Mononuclear cell (primary cell): Measurements from ENCODE around the gene NDFIP2. TPM values are rescaled to one million over a fixed set of nuclear protein-coding genes. Genes with fewer than 3 reads are reported as not detected.

Source experiments
- H3K27me3 ChIP-seq: 2 replicates; pipeline ENCODE4 v1.6.0; 2011; ENCODE audit warnings: low read length, control low read depth; ENCODE audit not compliant: insufficient read depth
- H3K4me1 ChIP-seq: 2 replicates; pipeline ENCODE4 v1.5.1; 2011; ENCODE audit warnings: mild to moderate bottlenecking, low read length, control low read depth; ENCODE audit not compliant: insufficient read depth
- H3K4me3 ChIP-seq: 2 replicates; pipeline ENCODE4 v1.5.1; 2011; ENCODE audit warnings: mild to moderate bottlenecking, low read length, moderate library complexity
- H3K9me3 ChIP-seq: 2 replicates; pipeline ENCODE4 v1.5.1; 2011; ENCODE audit warnings: low read depth, mild to moderate bottlenecking, control low read depth, low read length
- total RNA-seq: library from RNA; depleted of rRNA; stranded (reverse); fragments of >200 nt; gene quantifications from one replicate; pipeline ENCODE4 v1.2.3, GENCODE V29; 2012

The NDFIP2 gene, protein sequence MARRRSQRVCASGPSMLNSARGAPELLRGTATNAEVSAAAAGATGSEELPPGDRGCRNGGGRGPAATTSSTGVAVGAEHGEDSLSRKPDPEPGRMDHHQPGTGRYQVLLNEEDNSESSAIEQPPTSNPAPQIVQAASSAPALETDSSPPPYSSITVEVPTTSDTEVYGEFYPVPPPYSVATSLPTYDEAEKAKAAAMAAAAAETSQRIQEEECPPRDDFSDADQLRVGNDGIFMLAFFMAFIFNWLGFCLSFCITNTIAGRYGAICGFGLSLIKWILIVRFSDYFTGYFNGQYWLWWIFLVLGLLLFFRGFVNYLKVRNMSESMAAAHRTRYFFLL
- 1.2 TPM for total RNA-seq

GRCh38 chr13:79480954-79481684, at the start of gene NDFIP2:
Gene NDFIP2, plus strand, starts transcription at chr13:79481155. Its CDS starts 49 bp downstream, at chr13:79481204.
- peaks cover 15% of the 10 kb centered on the region for H3K4me1 ChIP-seq
- peaks cover 68% of the 10 kb centered on the region for H3K27me3 ChIP-seq
- H3K4me3 ChIP-seq: peak within 1 kb of the TSS; percentile 48
- H3K9me3 ChIP-seq: no peaks in the 10 kb centered on the region

- Histone ChIP-seq H3K4me1 (no peaks in the 10 kb centered on the region), H3K27me3 (no peaks in the 10 kb centered on the region), H3K9me3 (no peaks in the 10 kb centered on the region), H3K4me3 (no peak overlapping the region)
These were observed 48.9 kb upstream of the NDFIP2 start for GRCh38 chr13:79432086-79432485.

GRCh38 chr13:79432992-79433391, 48.0 kb upstream of the NDFIP2 start:
- no peak overlapping the region for H3K4me3 ChIP-seq
- H3K4me1 ChIP-seq: no peaks in the 10 kb centered on the region
- no peaks in the 10 kb centered on the region for H3K9me3 ChIP-seq
- no peaks in the 10 kb centered on the region for H3K27me3 ChIP-seq

GRCh38 chr13:79434556-79434955, 46.4 kb upstream of the NDFIP2 start:
- H3K4me3 ChIP-seq: no peak overlapping the region
- H3K9me3 ChIP-seq: no peaks in the 10 kb centered on the region
- H3K4me1 ChIP-seq: no peaks in the 10 kb centered on the region
- H3K27me3 ChIP-seq: no peaks in the 10 kb centered on the region

DNA sequence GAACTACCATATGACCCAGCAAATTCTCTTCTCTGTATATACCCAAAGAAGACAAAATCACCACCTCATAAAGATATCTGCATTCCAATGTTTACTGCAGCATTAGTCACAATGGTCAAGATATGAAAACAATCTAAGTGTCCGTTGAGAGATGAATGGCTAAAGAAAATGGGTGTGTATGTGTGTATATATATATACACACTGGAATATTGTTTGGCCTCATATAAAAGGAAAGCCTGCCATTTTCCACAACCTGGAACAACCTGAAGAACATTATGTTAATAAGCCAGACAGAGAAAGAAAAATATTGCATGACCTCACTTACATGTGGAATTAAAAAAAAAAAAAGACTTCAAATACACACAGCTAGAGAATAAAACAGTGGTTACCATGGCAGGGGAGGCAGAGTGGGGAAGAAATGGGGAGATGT, 45.4 kb upstream of the NDFIP2 start:
- H3K9me3 ChIP-seq: no peaks in the 10 kb centered on the region
- H3K4me1 ChIP-seq: no peaks in the 10 kb centered on the region
- H3K27me3 ChIP-seq: no peaks in the 10 kb centered on the region
- H3K4me3 ChIP-seq: no peak overlapping the region

DNA sequence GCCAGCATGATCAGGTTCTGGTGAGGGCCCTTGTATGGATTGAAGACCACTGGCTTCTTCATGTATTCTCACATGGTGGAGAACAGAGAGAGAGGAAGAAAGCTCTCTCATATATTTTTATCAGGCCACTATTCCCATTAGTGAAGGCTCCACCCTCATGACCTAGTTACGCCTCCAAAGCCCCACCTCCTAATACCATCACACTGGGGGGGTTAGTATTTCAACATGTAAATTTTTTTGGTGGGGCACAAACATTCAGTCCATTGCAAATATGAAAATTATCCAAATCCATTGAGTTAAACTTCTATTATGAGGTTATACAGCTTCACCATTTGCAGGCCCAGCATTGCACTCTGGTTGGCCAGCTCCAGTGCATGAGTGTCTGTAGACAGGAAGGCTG, 41.7 kb upstream of the NDFIP2 start:
- Histone ChIP-seq H3K4me3 (no peak overlapping the region), H3K4me1 (no peaks in the 10 kb centered on the region), H3K9me3 (no peaks in the 10 kb centered on the region), H3K27me3 (no peaks in the 10 kb centered on the region)

- H3K4me3 ChIP-seq: no peak overlapping the region
- H3K4me1 ChIP-seq: no peaks in the 10 kb centered on the region
- H3K9me3 ChIP-seq: no peaks in the 10 kb centered on the region
- no peaks in the 10 kb centered on the region for H3K27me3 ChIP-seq
These were observed 39.9 kb upstream of the NDFIP2 start for GRCh38 chr13:79440958-79441528.

GRCh38 chr13:79442221-79442620, 38.7 kb upstream of the NDFIP2 start:
- Histone ChIP-seq H3K9me3 (no peaks in the 10 kb centered on the region), H3K27me3 (no peaks in the 10 kb centered on the region), H3K4me1 (no peaks in the 10 kb centered on the region), H3K4me3 (no peak overlapping the region)

DNA sequence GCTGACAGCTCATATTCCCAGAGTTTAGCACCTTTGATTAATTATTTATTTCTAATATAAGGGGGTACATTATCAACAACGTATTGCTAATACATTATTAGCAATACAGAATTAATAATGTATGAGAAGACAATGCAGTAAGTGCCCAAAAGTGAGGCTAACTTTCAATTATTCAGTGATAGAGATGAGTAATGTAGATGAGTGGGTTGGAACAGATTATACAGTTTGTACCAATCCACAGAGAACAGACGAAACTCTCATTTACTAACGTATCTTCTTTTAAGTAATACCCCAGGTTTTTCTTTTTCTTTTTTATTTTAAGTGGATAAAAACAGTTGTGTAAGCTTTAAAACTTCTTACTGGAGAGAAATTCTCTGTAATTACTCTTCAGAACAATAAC, 38.2 kb upstream of the NDFIP2 start:
- H3K4me1 ChIP-seq: no peaks in the 10 kb centered on the region
- no peaks in the 10 kb centered on the region for H3K27me3 ChIP-seq
- no peak overlapping the region for H3K4me3 ChIP-seq
- H3K9me3 ChIP-seq: no peaks in the 10 kb centered on the region

DNA sequence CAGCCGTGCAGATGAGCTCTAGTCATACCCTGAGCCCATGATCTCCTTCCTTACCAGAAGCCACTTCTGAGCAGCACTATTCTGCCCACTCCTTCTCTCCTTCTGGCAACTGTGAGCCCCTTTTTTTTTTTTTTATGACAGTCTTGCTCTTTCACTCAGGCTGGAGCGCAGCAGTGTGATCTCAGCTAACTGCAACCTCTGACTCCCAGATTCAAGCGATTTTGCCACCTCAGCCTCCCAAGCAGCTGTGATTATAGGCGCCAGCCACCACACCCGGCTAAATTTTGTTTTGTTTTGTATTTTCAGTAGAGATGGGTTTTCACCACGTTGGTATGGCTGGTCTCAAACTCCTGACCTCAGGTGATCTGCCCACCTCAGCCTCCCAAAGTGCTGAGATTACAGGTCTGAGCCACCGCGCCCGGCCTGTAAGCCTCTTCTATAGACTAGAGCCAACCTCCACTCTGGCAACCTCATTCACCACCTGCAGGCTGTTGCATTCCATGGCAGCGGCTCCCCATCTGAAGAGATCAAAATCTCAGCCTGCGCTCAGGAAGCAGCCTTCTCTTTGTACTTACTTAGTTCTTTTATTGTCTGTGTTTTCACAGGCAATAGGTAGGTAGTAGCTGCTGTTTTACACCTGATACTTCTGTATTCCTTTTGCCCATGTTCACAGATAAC, 34.8 kb upstream of the NDFIP2 start:
- Histone ChIP-seq H3K4me3 (no peak overlapping the region), H3K27me3 (no peaks in the 10 kb centered on the region), H3K9me3 (no peaks in the 10 kb centered on the region), H3K4me1 (peaks cover 8% of the 10 kb centered on the region)

DNA sequence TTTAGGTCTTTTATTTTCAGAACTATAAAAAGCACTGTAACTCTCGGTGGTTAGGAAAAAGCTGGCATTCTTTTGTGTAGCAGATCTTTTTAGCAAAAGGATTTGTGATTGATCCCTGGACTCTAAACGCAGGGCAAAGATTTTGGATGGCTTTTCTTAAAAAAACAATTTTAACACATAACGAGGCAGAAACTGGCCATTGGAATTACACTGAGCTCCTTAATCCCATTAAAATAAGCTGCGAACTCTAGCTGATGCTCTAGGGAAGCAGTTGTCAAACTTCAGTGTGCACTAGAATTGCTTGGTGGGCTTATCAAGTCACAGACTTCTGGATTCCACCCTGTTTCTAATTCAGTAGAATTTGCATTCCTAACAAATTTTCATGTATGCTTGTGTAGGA, 33.8 kb upstream of the NDFIP2 start:
- peaks cover 13% of the 10 kb centered on the region for H3K4me1 ChIP-seq
- no peak overlapping the region for H3K4me3 ChIP-seq
- no peaks in the 10 kb centered on the region for H3K27me3 ChIP-seq
- no peaks in the 10 kb centered on the region for H3K9me3 ChIP-seq

DNA sequence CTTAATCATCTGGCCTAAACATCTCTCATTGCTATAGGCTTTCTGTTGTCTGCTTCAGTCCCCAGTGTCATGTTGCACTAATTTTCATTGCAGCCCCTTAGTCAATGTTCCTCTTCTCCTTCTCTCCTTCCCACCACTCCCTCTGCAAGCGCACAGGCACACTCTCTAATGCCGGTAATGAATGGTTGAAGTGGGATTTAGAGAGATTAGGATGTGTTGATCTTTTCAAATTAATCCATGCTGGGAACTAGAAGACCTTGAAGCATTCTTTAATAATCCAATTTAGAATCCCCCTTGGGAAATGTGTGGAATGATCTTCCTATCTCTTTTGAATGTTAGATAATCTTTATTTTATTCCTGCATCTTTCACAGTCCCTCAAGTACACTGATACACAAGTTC, 33.2 kb upstream of the NDFIP2 start:
- H3K4me3 ChIP-seq: no peak overlapping the region
- no peaks in the 10 kb centered on the region for H3K9me3 ChIP-seq
- no peaks in the 10 kb centered on the region for H3K27me3 ChIP-seq
- H3K4me1 ChIP-seq: peaks cover 13% of the 10 kb centered on the region

- no peak overlapping the region for H3K4me3 ChIP-seq
- H3K27me3 ChIP-seq: no peaks in the 10 kb centered on the region
- peaks cover 13% of the 10 kb centered on the region for H3K4me1 ChIP-seq
- no peaks in the 10 kb centered on the region for H3K9me3 ChIP-seq
These were observed 32.5 kb upstream of the NDFIP2 start for GRCh38 chr13:79448413-79448812.

DNA sequence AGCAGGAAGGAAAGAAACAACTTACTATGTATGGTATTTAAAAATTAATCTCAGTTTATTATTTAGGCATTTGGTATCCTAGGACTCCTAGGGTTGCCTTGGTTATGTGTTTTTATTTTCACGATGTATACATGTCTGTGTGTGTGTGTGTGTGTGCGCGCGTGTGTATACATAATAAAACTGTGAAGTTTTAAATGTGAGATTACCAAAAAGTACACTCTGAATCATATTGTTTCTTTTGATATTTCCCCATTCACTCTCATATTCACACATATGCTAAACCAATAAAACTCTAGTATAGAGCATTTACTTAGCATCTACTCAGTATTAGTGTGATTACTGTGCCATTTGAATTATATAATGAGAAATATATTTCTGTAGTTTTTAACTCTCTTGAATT, 30.8 kb upstream of the NDFIP2 start:
- Histone ChIP-seq H3K4me3 (no peak overlapping the region), H3K4me1 (peaks cover 13% of the 10 kb centered on the region), H3K9me3 (no peaks in the 10 kb centered on the region), H3K27me3 (no peaks in the 10 kb centered on the region)

DNA sequence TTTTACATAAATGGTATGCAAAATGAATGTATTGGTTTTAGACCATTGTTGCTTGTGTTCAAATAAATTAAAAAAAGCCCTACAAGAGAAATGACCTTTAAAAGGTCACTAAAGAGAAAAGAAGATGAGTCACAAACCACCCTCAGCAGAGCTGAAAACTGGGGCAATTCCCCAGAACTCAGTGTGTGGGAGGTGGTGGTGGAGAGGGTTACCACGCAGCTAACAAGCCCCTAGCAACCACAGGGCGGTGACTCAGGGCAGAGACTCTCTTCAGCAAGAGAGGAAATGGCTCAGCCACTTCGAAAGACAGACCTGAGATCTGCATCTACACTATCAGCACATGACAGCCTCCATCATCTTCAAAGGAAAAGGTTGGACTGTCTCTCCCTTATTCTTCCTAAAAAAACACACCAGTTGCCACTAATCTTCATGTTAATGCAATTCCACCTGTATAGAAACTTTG, 29.4 kb upstream of the NDFIP2 start:
- Histone ChIP-seq H3K9me3 (no peaks in the 10 kb centered on the region), H3K27me3 (no peaks in the 10 kb centered on the region), H3K4me1 (peaks cover 13% of the 10 kb centered on the region), H3K4me3 (no peak overlapping the region)
